Measurements from ENCODE around the gene PLAAT1.

Gene PLAAT1

GRCh38 chr3:193240850-193241706, at the start of gene PLAAT1:
PLAAT1 (plus strand) TSS chr3:193241222; CDS start chr3:193255651, 14,429 bp downstream.
- DNase-seq: no peak

GRCh38 chr3:193194371-193194770, 46.7 kb upstream of the PLAAT1 start:
- DNase-seq: no peak

GRCh38 chr3:193196746-193197145, 44.3 kb upstream of the PLAAT1 start:
- DNase-seq: no peak

- DNase-seq: no peak
Measured at GRCh38 chr3:193207290-193208273, 33.4 kb upstream of the PLAAT1 start.

- no peak for DNase-seq
Measured at GRCh38 chr3:193210618-193211017, 30.4 kb upstream of the PLAAT1 start.

GRCh38 chr3:193211173-193211572, 29.8 kb upstream of the PLAAT1 start:
- DNase-seq: no peak

- no peak for DNase-seq
Measured at GRCh38 chr3:193211984-193212383, 29.0 kb upstream of the PLAAT1 start.

GRCh38 chr3:193212844-193213243, 28.2 kb upstream of the PLAAT1 start:
- DNase-seq: no peak

GRCh38 chr3:193214445-193214844, 26.6 kb upstream of the PLAAT1 start:
- DNase-seq: no peak

GRCh38 chr3:193225302-193226125, 15.5 kb upstream of the PLAAT1 start:
- DNase-seq: no peak

- DNase-seq: no peak
Measured at GRCh38 chr3:193228206-193228605, 12.8 kb upstream of the PLAAT1 start.

GRCh38 chr3:193229851-193230420, 11.1 kb upstream of the PLAAT1 start:
- DNase-seq: no peak

- no peak for DNase-seq
Measured at GRCh38 chr3:193230610-193231009, 10.4 kb upstream of the PLAAT1 start.

- DNase-seq: no peak
Measured at GRCh38 chr3:193231201-193231600, 9.8 kb upstream of the PLAAT1 start.

- DNase-seq: no peak
Measured at GRCh38 chr3:193236599-193236998, 4.4 kb upstream of the PLAAT1 start.

- DNase-seq: no peak
Measured at GRCh38 chr3:193237030-193237429, 4.0 kb upstream of the PLAAT1 start.

GRCh38 chr3:193240436-193240849, 579 bp upstream of the PLAAT1 start:
- no peak for DNase-seq

GRCh38 chr3:193241716-193242115, 694 bp downstream of the PLAAT1 start:
- no peak for DNase-seq

GRCh38 chr3:193243571-193243970, 2.5 kb downstream of the PLAAT1 start:
- DNase-seq: no peak

- DNase-seq: no peak
Measured at GRCh38 chr3:193248848-193249468, 7.9 kb downstream of the PLAAT1 start.

- no peak for DNase-seq
Measured at GRCh38 chr3:193250492-193250891, 9.5 kb downstream of the PLAAT1 start.
